ENCODE results near the gene EIF2B5.

EIF2B5 gene

DNA sequence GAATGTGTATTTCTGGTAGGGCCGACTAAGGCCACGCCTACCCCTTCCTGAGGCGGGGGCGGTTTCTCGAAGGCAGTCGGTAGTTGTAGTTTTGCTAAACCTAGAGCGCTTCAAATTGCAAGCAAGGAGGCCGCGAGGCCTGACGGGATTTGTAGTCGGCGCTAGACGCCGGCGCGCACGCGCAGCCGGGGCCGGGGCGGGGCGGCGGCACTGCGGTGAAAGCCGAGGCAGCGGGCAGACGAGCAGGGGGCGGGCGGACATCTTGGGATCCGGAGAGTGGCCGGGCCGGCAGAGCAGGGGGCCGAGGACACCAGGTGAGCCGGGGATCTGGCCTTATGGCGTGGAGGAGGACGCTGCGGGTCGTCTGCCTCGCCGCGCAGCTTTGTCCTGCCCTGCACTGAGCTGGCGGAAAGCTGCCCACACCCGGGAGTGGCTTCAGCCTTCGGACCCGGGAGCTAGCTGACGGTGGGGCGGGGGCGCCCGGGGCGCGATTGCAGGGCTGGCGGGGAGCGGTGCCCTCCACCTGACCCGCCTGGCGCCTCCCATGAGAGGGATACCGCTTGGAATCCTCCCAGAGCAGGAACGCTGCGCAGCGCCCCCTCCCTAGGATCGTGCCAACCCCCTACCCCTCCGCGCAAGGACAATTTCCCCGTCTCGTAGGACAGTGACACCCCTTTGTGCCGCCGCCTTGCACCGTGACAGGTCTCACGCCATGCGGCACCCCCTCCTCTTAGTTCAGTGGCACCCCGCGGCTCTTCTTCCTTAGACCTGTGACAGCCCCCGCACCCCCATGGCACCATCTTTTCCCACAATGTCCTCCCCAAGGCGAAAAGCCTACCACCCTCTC is 39.7 kb downstream of the EIF2B5 start, which contains the start of gene AP2M1:
TSS of gene AP2M1 (plus strand) at position 210 of the 847 bp plus-strand sequence. CDS start 2,139 bp downstream, outside the sequence.
- peak; percentile 99 to 100 for DNase-seq

GRCh38 chr3:184175506-184175905 is 40.3 kb downstream of the EIF2B5 start:
- no peak for DNase-seq

- DNase-seq = no peak
Observed at GRCh38 chr3:184175981-184176376, 40.8 kb downstream of the EIF2B5 start.

DNA sequence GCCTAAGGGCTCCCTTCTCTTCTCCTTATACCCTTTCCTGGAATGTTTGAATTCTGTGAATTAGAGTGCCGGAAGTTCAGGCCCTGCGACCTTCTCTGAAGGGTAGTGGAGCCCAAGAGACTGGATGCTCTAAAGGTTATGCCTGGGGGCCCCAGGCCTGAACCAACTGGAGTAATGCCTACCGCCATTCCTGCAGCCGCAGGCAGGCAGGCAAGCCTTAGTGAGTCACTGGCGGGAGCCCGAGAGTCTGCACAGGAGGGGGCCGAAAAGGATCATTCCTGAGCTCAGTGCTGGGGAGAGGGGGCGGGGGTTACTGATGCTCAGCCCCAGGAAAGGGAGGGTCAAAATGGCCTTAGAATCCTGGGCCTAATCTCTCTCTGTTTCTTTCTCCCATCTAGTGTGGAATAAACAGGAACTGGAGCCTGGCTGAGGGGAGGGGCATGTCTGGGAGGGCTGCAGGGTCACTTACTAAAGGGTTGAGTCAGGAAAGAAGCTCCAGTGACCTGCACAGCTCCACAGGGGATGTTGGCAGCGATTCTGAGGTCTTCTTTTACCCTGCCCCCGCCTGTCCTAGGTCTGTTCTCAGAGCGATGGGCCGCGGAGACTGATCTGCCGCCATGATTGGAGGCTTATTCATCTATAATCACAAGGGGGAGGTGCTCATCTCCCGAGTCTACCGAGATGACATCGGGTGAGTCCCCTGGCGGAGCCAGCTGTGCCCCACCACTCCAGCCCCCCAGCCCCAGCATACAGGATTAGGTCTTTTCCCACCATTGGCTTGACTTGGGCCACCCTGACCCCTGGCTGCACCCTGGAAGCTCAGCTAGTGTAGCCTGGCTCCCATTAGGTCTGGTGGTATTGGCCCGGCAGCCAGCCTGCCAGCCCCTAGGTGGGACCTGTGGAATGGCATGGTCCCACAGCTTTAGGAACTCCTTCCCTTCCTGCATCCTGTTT is 41.5 kb downstream of the EIF2B5 start:
- DNase-seq = peak in 1 of 2 experiments; percentile 31

- no peak for DNase-seq
Observed at GRCh38 chr3:184177331-184177731, 42.2 kb downstream of the EIF2B5 start.

GRCh38 chr3:184177767-184178306 is 42.7 kb downstream of the EIF2B5 start:
- no peak for DNase-seq

DNA sequence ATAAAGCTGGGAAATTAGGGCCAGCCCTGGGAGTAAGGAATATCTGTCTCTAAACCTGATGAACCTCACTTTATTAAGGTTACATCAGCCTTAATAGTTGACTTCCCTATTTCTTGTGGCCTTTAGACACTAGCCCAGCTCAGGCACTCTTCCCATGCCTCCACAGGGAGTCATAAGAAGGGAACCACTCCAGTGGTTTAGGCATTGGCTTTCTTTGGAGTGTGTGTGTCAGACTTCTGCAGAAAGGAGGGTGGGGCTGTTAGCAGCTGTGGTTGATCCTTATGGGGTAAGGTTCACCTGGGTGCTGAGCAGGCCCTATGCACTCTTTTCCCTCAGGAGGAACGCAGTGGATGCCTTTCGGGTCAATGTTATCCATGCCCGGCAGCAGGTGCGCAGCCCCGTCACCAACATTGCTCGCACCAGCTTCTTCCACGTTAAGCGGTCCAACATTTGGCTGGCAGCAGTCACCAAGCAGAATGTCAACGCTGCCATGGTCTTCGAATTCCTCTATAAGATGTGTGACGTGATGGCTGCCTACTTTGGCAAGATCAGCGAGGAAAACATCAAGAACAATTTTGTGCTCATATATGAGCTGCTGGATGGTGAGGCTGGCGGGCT is 43.5 kb downstream of the EIF2B5 start:
- DNase-seq = no peak

GRCh38 chr3:184180165-184180564 is 45.0 kb downstream of the EIF2B5 start:
- DNase-seq = no peak

DNA sequence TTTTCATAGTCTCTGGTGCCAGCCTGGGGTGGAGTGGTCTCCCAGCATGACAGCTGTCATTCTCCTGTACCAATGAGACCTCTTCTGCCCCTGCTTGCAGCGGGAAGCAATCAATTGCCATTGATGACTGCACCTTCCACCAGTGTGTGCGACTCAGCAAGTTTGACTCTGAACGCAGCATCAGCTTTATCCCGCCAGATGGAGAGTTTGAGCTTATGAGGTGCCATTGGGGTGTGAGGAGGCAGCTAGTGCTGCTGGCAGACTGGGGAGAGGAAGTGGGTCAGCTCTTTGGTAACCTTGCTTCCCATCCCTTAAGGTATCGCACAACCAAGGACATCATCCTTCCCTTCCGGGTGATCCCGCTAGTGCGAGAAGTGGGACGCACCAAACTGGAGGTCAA is 46.4 kb downstream of the EIF2B5 start:
- DNase-seq = no peak

DNA sequence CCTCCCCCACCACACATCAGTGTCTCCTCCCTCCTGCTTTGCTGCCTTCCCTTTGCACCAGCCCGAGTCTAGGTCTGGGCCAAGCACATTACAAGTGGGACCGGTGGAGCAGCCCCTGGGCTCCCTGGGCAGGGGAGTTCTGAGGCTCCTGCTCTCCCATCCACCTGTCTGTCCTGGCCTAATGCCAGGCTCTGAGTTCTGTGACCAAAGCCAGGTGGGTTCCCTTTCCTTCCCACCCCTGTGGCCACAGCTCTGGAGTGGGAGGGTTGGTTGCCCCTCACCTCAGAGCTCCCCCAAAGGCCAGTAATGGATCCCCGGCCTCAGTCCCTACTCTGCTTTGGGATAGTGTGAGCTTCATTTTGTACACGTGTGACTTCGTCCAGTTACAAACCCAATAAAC is 48.5 kb downstream of the EIF2B5 start:
- DNase-seq = no peak

- DNase-seq = no peak
Observed at GRCh38 chr3:184184546-184185230, 49.5 kb downstream of the EIF2B5 start.

DNA sequence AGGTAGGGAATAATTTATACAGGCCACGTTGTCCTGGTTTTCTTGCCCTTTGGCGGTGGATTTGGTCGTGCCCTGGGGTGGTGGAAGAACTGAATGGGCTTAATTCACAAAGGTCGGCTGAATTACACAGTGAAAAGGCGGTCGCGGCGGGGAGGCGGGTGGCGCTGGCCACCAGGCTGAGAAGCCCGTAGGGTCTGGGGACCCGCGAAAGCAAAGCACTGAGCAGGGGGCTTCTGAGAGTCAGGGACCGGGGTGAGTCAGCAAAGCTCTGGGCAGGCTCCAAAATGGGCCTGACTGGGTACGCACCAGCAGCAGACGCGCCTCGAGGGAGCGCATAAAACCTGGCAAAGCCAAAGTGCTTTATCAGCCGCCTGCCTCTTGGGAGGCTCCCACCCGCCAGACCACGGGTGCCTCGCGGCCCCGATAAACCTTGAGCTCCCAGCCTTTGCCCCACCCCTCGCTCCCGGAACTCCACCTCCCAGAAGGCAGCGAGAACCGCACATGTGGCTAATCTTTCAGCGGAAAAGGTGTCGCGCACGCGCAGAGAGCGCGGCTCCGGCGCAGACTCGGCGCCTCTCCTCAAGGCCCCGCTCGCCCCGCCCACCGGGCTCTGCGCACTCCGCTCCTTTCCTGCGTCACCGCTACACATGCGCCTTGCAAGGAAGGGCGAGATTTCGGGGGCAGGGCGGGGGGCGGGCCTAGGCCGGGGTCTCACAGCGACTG is 50.5 kb downstream of the EIF2B5 start:
- DNase-seq = peak; percentile 100

DNA sequence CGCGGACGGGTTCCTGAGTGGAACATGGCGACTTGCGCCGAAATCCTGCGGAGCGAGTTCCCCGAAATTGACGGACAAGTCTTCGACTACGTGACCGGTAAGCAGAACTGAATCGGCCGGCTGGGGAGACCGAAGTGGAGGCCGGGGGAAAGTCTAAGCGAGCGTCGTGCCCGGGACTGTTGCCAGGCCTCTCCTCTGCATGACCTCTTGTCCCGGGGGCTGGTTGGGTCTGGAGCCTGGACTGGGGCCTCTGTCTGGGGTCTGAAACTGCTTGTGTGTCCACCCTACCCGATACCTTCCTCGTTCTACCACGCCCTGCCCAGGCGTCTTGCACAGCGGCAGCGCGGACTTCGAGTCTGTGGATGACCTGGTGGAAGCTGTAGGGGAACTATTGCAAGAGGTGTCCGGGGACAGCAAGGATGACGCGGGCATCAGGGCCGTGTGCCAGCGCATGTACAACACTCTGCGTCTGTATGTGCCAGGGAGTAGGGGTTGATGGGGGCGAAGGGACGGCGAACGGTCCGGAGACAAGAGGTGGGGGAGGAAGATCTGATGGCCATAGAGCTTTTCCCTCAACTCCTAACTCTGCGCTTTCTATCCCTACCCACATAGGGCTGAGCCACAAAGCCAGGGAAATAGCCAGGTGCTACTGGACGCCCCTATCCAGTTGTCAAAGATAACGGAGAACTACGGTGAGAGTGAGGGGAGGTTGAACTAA is 51.2 kb downstream of the EIF2B5 start, which contains the start of gene ABCF3:
TSS of gene ABCF3 (plus strand) at position 16 of the 718 bp plus-strand sequence. CDS start at position 25, 9 bp downstream.
- peak in 1 of 2 experiments; percentile 31 for DNase-seq

GRCh38 chr3:184186902-184187207 is 51.7 kb downstream of the EIF2B5 start:
- DNase-seq = no peak

DNA sequence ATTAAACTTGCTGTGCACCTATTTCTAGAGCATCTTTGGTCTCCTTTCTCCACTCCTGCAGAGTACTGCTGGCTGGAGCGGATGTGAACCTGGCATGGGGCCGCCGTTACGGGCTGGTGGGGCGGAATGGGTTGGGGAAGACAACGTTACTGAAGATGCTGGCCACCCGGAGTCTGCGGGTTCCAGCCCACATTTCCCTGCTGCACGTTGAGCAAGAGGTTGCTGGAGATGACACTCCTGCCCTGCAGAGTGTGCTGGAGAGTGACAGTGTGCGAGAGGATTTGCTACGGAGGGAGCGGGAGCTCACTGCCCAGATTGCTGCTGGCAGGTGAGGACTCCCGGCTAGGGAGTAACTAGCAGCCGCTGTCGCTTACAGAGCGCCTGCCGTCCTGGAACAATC is 52.9 kb downstream of the EIF2B5 start:
- no peak for DNase-seq

GRCh38 chr3:184189421-184189820 is 54.3 kb downstream of the EIF2B5 start:
- DNase-seq = no peak

DNA sequence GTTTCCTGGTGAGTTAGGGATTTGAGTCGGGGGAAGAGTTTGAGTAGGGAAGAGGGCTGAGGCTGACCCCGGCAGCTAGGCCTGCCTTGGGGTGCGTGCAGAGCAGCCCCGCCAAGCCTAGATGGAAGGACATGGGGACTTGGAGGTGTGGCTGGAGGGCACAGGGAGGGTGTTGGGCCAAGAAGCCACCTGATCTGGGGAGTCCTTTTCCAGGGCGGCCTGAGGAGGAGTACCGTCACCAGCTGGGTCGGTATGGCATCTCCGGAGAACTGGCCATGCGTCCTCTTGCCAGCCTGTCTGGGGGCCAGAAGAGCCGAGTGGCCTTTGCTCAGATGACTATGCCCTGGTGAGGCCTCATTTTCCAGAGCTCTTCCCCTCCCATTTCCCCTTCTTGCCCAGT is 57.7 kb downstream of the EIF2B5 start:
- no peak for DNase-seq

DNA sequence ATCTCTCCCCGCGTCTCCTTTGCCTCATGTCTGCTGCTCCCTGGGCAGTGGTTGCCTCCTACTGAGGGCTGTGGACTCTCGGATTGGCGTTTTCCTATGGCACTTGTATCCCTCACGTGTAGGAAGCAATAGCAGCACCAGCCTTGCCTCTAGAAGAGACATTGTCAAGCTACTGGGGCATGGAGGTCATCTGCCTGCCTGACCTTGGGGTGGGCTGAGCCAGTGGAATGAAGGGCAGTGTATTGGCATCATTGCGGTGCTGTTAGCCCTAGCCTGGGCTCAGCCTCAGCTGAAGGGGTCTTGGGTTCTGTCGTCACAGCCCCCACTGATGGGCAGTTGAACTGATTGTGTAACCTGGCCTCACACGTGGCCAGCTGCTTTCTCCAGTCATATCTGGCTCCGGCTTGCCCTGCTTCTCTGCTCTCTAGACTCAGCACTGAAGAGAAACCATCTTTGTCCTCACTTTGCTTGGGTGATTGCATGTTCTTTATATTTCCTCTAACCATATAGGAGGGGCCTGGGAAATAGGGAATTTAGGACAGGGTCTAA is 58.9 kb downstream of the EIF2B5 start:
- DNase-seq = no peak

All from NCI-H2081 (cell line).